CD4-positive, alpha-beta memory T cell (primary cell): ENCODE data around the gene RASGRF1. TPM values are rescaled to one million over a fixed set of nuclear protein-coding genes. Genes with fewer than 3 reads are reported as not detected.

Source experiments
- CTCF ChIA-PET: fragments of 350-600 bp; sonication (Branson Sonifier 250); formaldehyde crosslinking; loops from one replicate; lab custom pipeline; 2021; ENCODE audit warnings: inconsistent platforms; ENCODE audit not compliant: partially characterized antibody; lab: Charles Lee
- POLR2A ChIA-PET: fragments of 350-600 bp; sonication (Branson Sonifier 250); formaldehyde crosslinking; loops from one replicate; lab custom pipeline; 2021; ENCODE audit not compliant: partially characterized antibody; lab: Charles Lee
- DNase-seq, 5 donors: peaks; one replicate each; pipeline versions ENCODE4 v3.0.0 to v3.0.0-alpha.2; 2020 to 2022; ENCODE audit warnings: mixed read lengths in 1 of 5
- H3K27ac ChIP-seq: one replicate; pipeline ENCODE4 v1.7.0; 2013; ENCODE audit warnings: low read depth, low read length
- H3K27me3 ChIP-seq: 2 replicates; pipeline ENCODE4 v1.7.0; 2013; ENCODE audit warnings: mild to moderate bottlenecking, low read length, moderate library complexity; ENCODE audit not compliant: insufficient read depth
- H3K36me3 ChIP-seq: 2 replicates; pipeline ENCODE4 v1.7.0; 2013; ENCODE audit warnings: mild to moderate bottlenecking, low read length, moderate library complexity; ENCODE audit not compliant: insufficient read depth
- H3K4me1 ChIP-seq: 2 replicates; pipeline ENCODE4 v1.7.0; 2013; ENCODE audit warnings: mild to moderate bottlenecking, low read length, moderate library complexity; ENCODE audit not compliant: insufficient read depth
- H3K4me3 ChIP-seq, 2 donors: one replicate each; pipeline ENCODE4 v1.7.0; 2013; ENCODE audit warnings: low read length in 2 of 2, mild to moderate bottlenecking in 1 of 2
- H3K9me3 ChIP-seq, 2 donors: one replicate each; pipeline ENCODE4 v1.7.0; 2013; ENCODE audit warnings: low read length in 2 of 2, control low read depth in 1 of 2; ENCODE audit not compliant: control insufficient read depth in 1 of 2
- H3K27ac Mint-ChIP-seq, 7 donors: one replicate each; pipeline ENCODE4 v1.8.0; 2020 to 2021; ENCODE audit warnings: mixed read lengths in 7 of 7, mild to moderate bottlenecking in 6 of 7, inconsistent platforms in 3 of 7, moderate library complexity in 3 of 7
- H3K27me3 Mint-ChIP-seq, 2 donors: one replicate each; pipeline ENCODE4 v1.8.0; 2020 to 2021; ENCODE audit warnings: mixed read lengths in 2 of 2
- H3K36me3 Mint-ChIP-seq, 2 donors: one replicate each; pipeline ENCODE4 v1.8.0; 2020 to 2021; ENCODE audit warnings: mixed read lengths in 2 of 2, inconsistent platforms in 1 of 2, mild to moderate bottlenecking in 1 of 2
- H3K4me1 Mint-ChIP-seq, 4 donors: one replicate each; pipeline ENCODE4 v1.8.0; 2020 to 2021; ENCODE audit warnings: mixed read lengths in 4 of 4, mild to moderate bottlenecking in 1 of 4
- H3K4me3 Mint-ChIP-seq, 8 donors: one replicate each; pipeline ENCODE4 v1.8.0; 2020 to 2021; ENCODE audit warnings: mixed read lengths in 8 of 8, mild to moderate bottlenecking in 7 of 8, moderate library complexity in 6 of 8, inconsistent platforms in 3 of 8
- H3K9me3 Mint-ChIP-seq, 8 donors: one replicate each; pipeline ENCODE4 v1.8.0; 2020 to 2021; ENCODE audit warnings: mixed read lengths in 8 of 8, mild to moderate bottlenecking in 5 of 8, inconsistent platforms in 3 of 8, moderate library complexity in 1 of 8
- intact Hi-C: fragments of 100-400 bp; cut with micrococcal nuclease; formaldehyde crosslinking; loops from one replicate; pipeline ENCODE4 v1.15.1; 2023
- polyA plus RNA-seq, 2 donors: library from polyadenylated mRNA; unstranded; fragments of 300-500 nt; fragmentation: Illumina TruSeq; gene quantifications; one replicate each; pipeline ENCODE4 v1.2.3, GENCODE V29; 2021
- total RNA-seq, 2 experiments: library from RNA; stranded (reverse); gene quantifications; one replicate each; pipeline ENCODE4 v1.2.3, GENCODE V29; 2021

Gene RASGRF1
- total and polyA plus RNA-seq, 4 experiments from 2014 or later = not detected

GRCh38 chr15:78944669-78945407 is 145.7 kb downstream of the RASGRF1 start, which contains the start of gene CTSH:
Gene CTSH, minus strand, starts transcription at chr15:78945046. Its CDS starts 65 bp downstream, at chr15:78944981.
- peak; percentile 75 to 80 (median 76) for DNase-seq
- no peaks in the 10 kb centered on the region for H3K27me3 Mint-ChIP-seq
- H3K36me3 ChIP-seq = no peaks in the 10 kb centered on the region
- H3K27me3 ChIP-seq = no peaks in the 10 kb centered on the region
- H3K27ac Mint-ChIP-seq = peak within 1 kb of the TSS; percentile 81 to 95 (median 88)
- POLR2A ChIA-PET = interaction anchor here (0.7 to 2.5 kb wide), 5 partner anchors 8 to 507 kb away, joined by 3 to 8 read pairs (median 3); partner anchors contain the start of genes IREB2 and MORF4L1
- no peaks in the 10 kb centered on the region for H3K9me3 Mint-ChIP-seq
- H3K4me1 Mint-ChIP-seq = peaks cover 5 to 33% (median 16%) of the 10 kb centered on the region in 4 donors
- peaks cover 29% of the 10 kb centered on the region for H3K4me1 ChIP-seq
- peak within 1 kb of the TSS; percentile 24 to 69 for H3K4me3 ChIP-seq
- H3K27ac ChIP-seq = peak within 1 kb of the TSS; percentile 63
- no peaks in the 10 kb centered on the region for H3K9me3 ChIP-seq
- peak within 1 kb of the TSS; percentile 82 to 90 (median 88) for H3K4me3 Mint-ChIP-seq
- no peaks in the 10 kb centered on the region for H3K36me3 Mint-ChIP-seq
- intact Hi-C loops = no loop called here
- CTCF ChIA-PET = interaction anchor here (0.7 kb wide), 1 partner anchor 34 kb away, joined by 3 read pairs; no protein-coding TSS in a partner anchor

- no peaks in the 10 kb centered on the region for H3K36me3 ChIP-seq
- POLR2A ChIA-PET = interaction anchor here (0.9 to 2.5 kb wide), 4 partner anchors 9 to 71 kb away, joined by 3 to 8 read pairs (median 3); partner anchors contain the start of gene MORF4L1
- Mint-ChIP-seq H3K36me3 (peaks cover 2% of the 10 kb centered on the region in 2 donors), H3K9me3 (no peaks in the 10 kb centered on the region), H3K27me3 (no peaks in the 10 kb centered on the region), H3K4me1 (peaks cover 8 to 39% (median 21%) of the 10 kb centered on the region in 4 donors), H3K4me3 (peak overlapping the region; percentile 82 to 90 (median 88)), H3K27ac (peak overlapping the region; percentile 81 to 95 (median 85))
- peak overlapping the region; percentile 63 for H3K27ac ChIP-seq
- H3K4me1 ChIP-seq = peaks cover 36% of the 10 kb centered on the region
- H3K9me3 ChIP-seq = no peaks in the 10 kb centered on the region
- no peaks in the 10 kb centered on the region for H3K27me3 ChIP-seq
- intact Hi-C loops = no loop called here
- peak in 2 of 5 donors; percentile 18 to 44 for DNase-seq
- CTCF ChIA-PET = no interaction called here
- peak overlapping the region; percentile 24 to 69 for H3K4me3 ChIP-seq
Observed at GRCh38 chr15:78944202-78944625, 146.4 kb downstream of the RASGRF1 start.

GRCh38 chr15:78943692-78944091 is 146.9 kb downstream of the RASGRF1 start:
- H3K4me3 Mint-ChIP-seq = peak overlapping the region; percentile 82 to 90 (median 88)
- H3K27me3 ChIP-seq = no peaks in the 10 kb centered on the region
- H3K27me3 Mint-ChIP-seq = no peaks in the 10 kb centered on the region
- H3K4me3 ChIP-seq = peak overlapping the region; percentile 24 to 69
- H3K4me1 Mint-ChIP-seq = peaks cover 11 to 44% (median 25%) of the 10 kb centered on the region in 4 donors
- peaks cover 41% of the 10 kb centered on the region for H3K4me1 ChIP-seq
- peaks cover 4 to 5% of the 10 kb centered on the region in 2 donors for H3K36me3 Mint-ChIP-seq
- intact Hi-C loops = no loop called here
- peak overlapping the region; percentile 81 to 95 (median 85) for H3K27ac Mint-ChIP-seq
- CTCF ChIA-PET = no interaction called here
- no peaks in the 10 kb centered on the region for H3K9me3 Mint-ChIP-seq
- H3K9me3 ChIP-seq = no peaks in the 10 kb centered on the region
- DNase-seq = no peak
- H3K27ac ChIP-seq = peak overlapping the region; percentile 63
- POLR2A ChIA-PET = interaction anchor here (1.1 to 2.5 kb wide), 3 partner anchors 18 to 71 kb away, joined by 3 to 8 read pairs (median 3); partner anchors contain the start of gene MORF4L1
- no peaks in the 10 kb centered on the region for H3K36me3 ChIP-seq

GRCh38 chr15:78942741-78943140 is 147.8 kb downstream of the RASGRF1 start:
- Mint-ChIP-seq H3K27ac (peak overlapping the region in 5 of 7 donors; percentile 7 to 85 (median 53)), H3K4me3 (peak overlapping the region in 5 of 8 donors; percentile 5 to 90 (median 86)), H3K9me3 (no peaks in the 10 kb centered on the region), H3K4me1 (peaks cover 14 to 54% (median 32%) of the 10 kb centered on the region in 4 donors), H3K27me3 (no peaks in the 10 kb centered on the region), H3K36me3 (peaks cover 6 to 7% of the 10 kb centered on the region in 2 donors)
- POLR2A ChIA-PET = interaction anchor here (1.1 kb wide), 1 partner anchor 17 kb away, joined by 3 read pairs; no protein-coding TSS in a partner anchor
- H3K27me3 ChIP-seq = no peaks in the 10 kb centered on the region
- no peak overlapping the region for H3K27ac ChIP-seq
- H3K4me1 ChIP-seq = peaks cover 50% of the 10 kb centered on the region
- CTCF ChIA-PET = no interaction called here
- H3K9me3 ChIP-seq = no peaks in the 10 kb centered on the region
- intact Hi-C loops = no loop called here
- H3K4me3 ChIP-seq = no peak overlapping the region
- H3K36me3 ChIP-seq = no peaks in the 10 kb centered on the region
- no peak for DNase-seq

- POLR2A ChIA-PET = interaction anchor here (0.7 to 1.8 kb wide), 2 partner anchors 65 to 66 kb away, joined by 3 to 5 read pairs; partner anchors contain the start of gene MORF4L1
- Mint-ChIP-seq H3K4me1 (peaks cover 16 to 49% (median 32%) of the 10 kb centered on the region in 4 donors), H3K27ac (peak overlapping the region; percentile 72 to 86 (median 79)), H3K9me3 (no peaks in the 10 kb centered on the region), H3K27me3 (no peaks in the 10 kb centered on the region), H3K36me3 (peaks cover 13 to 16% of the 10 kb centered on the region in 2 donors), H3K4me3 (peak overlapping the region; percentile 47 to 86 (median 71))
- Histone ChIP-seq H3K4me1 (peaks cover 53% of the 10 kb centered on the region), H3K36me3 (no peaks in the 10 kb centered on the region), H3K4me3 (no peak overlapping the region), H3K9me3 (no peaks in the 10 kb centered on the region), H3K27me3 (no peaks in the 10 kb centered on the region), H3K27ac (peak overlapping the region; percentile 29)
- DNase-seq = peak; percentile 32 to 51 (median 46)
- CTCF ChIA-PET = no interaction called here
- intact Hi-C loops = loop anchor here (2.0 kb wide), 1 partner anchor 66 kb away; the partner anchor contains the start of gene MORF4L1
Observed at GRCh38 chr15:78938658-78939488, 151.7 kb downstream of the RASGRF1 start.

- intact Hi-C loops = no loop called here
- Histone ChIP-seq H3K27me3 (no peaks in the 10 kb centered on the region), H3K27ac (peak overlapping the region; percentile 26), H3K9me3 (no peaks in the 10 kb centered on the region), H3K4me3 (no peak overlapping the region), H3K4me1 (peaks cover 40% of the 10 kb centered on the region), H3K36me3 (no peaks in the 10 kb centered on the region)
- peak in 1 of 5 donors; percentile 19 for DNase-seq
- H3K27me3 Mint-ChIP-seq = no peaks in the 10 kb centered on the region
- ChIA-PET POLR2A (no interaction called here), CTCF (interaction anchor here (1.4 kb wide), 1 partner anchor 29 kb away, joined by 3 read pairs; no protein-coding TSS in a partner anchor)
- H3K9me3 Mint-ChIP-seq = no peaks in the 10 kb centered on the region
- peaks cover 14 to 38% (median 24%) of the 10 kb centered on the region in 4 donors for H3K4me1 Mint-ChIP-seq
- peak overlapping the region; percentile 23 to 84 (median 65) for H3K27ac Mint-ChIP-seq
- peak overlapping the region in 6 of 8 donors; percentile 42 to 73 (median 57) for H3K4me3 Mint-ChIP-seq
- peaks cover 16 to 25% of the 10 kb centered on the region in 2 donors for H3K36me3 Mint-ChIP-seq
Observed at GRCh38 chr15:78937132-78937739, 153.3 kb downstream of the RASGRF1 start.
